HG03097 (cell line): ENCODE data around the gene LEMD2.

Source experiments
- ATAC-seq: cut with Tn5 transposase; IDR thresholded peaks from one replicate; pipeline ENCODE4 v1.9.1; 2021; ENCODE audit not compliant: unreplicated experiment, low FRiP score

The LEMD2 gene

DNA sequence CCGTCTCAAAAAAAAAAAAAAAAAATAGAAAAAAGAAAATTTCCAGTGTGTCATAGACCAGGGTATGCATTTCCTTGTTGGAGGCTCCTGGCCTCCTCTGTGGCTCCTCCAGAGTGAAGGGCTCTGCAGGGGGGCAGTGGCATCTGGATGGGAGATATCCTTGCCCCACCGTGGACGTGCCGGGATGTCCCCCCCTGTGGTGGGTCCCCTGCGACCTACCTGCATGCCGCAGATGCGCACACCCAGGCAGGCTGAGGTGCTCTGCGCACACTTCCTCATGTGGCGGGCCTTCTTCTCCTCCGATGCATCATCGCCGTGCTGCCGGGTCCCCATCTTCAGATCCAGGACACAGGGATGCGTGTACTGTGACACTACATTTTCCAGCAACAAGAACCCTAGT is 63.7 kb downstream of the LEMD2 start:
- ATAC-seq, result no peak

DNA sequence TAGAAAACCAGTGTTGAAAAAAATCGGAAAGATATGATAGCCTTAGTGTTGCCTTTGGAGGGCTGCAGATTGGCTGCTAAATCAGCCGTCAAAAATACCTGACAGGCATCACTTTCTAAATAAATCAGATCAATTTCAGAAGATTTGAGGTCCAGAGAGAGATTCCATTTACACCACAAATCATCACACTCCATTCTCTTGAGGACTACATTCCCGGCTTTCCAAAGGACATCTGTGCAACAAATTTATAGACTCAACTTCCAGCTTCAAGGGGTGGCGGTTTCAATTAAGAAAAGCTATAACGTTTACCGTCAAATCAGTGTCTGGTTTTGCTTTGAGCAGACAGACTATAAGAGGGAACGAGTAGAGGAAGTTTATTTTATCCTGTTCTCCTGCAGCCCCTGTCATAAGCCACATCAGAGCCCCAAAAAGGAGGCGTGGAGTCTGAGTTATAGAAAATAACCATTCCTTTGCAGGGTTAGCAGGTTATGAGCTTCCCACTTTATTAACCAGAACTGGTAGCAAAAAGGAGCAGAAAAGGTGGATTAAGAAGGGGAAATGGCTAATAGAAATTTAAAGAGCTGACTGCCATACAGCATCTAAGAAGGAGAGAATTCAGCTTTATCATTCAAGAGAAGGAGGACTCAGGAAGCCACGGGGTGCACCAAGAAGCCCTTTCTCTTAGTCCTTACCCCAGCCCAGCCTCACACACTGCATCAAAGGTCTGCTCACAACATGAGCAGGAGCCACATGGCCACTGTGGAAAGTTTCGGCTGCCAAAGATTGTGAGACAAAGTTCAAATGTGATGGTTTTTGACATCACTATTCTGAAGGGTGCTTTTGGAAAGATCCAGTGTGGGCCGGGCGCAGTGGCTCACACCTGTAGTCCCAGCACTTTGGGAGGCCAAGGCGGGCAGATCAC is 64.6 kb downstream of the LEMD2 start:
- no peak for ATAC-seq

DNA sequence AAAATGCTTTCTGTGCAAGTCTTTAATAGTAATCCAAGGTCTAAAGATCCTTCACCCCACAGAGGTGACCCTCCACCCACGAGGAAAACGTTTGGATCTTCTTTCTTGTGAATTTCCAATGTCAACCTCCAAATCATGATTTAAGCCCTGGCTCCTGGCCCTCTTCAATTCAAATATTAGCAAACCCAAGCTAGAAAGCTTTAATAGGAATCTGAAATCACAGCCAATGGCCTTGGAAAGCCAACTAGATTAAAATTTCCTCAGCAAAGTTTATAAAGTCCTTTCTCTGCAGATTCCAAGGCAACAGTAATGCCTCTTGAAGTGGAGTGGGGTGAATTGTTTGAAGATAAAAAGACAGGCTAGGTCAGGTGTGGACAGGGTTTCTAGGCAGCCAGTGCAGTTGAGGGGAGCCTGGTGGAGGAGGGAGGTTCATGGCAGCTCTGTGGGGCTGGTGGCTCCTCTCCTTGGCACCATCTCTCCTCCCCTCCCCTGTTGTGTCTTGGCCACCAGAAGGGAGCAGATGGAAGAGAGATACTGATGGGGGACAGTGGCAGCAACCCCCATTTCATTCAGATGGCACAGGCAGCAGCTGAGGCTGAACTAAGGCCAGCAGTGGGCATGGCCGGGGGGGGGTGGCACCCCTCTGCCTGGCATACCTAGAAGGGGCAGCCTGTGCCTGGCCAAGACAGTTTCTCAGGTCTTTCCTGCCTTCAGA is 65.4 kb downstream of the LEMD2 start:
- no peak for ATAC-seq

DNA sequence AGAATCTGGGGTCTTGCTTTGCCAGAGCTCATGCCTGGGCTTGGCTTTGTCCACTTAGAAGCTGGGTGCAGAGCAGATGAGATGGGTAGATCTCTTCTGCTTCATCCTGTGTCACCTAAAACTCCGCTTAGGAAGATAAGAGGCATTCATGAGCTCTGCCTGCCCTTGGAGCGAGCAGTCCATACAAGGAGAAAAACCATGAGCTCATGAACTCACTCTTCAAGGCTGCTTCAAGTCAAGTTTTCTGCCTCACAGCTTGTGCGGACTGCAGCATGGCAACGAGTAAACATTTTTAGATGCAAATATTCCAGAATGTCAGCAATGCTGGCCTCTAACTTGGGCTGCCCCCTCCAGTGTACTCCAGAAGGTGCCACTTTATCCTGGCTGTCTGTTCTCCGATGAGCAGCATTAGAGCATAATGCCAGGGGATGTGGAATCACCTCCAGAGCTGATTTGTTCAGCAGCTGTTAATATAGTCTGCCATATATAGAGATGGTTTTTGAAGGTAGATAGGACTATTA is 66.8 kb downstream of the LEMD2 start:
- ATAC-seq, result no peak

DNA sequence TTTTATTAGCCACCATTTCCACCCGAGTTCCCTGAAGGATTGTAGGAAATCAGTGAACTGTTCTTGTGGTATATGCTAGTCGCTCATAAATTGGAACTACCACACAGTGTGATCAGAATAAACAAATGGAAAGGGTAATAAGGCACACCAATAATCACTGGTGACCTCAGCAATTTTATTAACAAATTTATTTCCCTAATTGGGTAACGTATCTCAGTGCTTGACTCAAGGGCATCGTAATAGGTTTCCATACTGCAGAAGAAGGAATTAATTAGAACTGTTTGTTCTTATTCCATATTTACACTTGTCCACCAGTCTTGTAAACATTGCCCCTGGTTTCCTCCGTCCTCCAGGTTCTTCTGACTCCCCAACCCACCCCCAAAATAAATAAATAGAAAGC is 67.4 kb downstream of the LEMD2 start:
- no peak for ATAC-seq
